Bronchial epithelial cell (primary cell): ENCODE data around the gene STT3B. TPM values are rescaled to one million over a fixed set of nuclear protein-coding genes. Genes with fewer than 3 reads are reported as not detected.

Experiments used
- DNase-seq: peaks from one replicate; pipeline ENCODE4 v3.0.0-alpha.2; 2010; ENCODE audit warnings: low read depth
- FAIRE-seq: peaks from 2 replicates; lab custom pipeline; 2011; peaks lifted over from hg19 to GRCh38; lab: Jason Lieb, UNC
- H3K27me3 ChIP-seq: 2 replicates; pipeline ENCODE4 v1.5.1; 2011; ENCODE audit warnings: low read length; ENCODE audit not compliant: control insufficient read depth, insufficient read depth
- H3K36me3 ChIP-seq: 2 replicates; pipeline ENCODE4 v1.5.1; 2011; ENCODE audit warnings: low read length; ENCODE audit not compliant: control insufficient read depth, insufficient read depth
- H3K4me3 ChIP-seq: 2 replicates; pipeline ENCODE4 v1.5.1; 2011; ENCODE audit warnings: mild to moderate bottlenecking, low read depth, low read length, control low read depth
- total RNA-seq: library from RNA; depleted of rRNA; stranded (reverse); fragments of >200 nt; gene quantifications from 2 replicates; pipeline ENCODE4 v1.2.1, GENCODE V29; 2014
- TF ChIP-seq, protein P1 (sequence below): IDR thresholded peaks from 2 replicates; pipeline ENCODE4 v1.5.1; 2011; ENCODE audit warnings: mild to moderate bottlenecking, moderate library complexity, low read length, control low read depth, inconsistent platforms; ENCODE audit not compliant: insufficient read depth, severe bottlenecking

Gene STT3B
- total RNA-seq, 1 donor from 2014 or later = 343 TPM

DNA sequence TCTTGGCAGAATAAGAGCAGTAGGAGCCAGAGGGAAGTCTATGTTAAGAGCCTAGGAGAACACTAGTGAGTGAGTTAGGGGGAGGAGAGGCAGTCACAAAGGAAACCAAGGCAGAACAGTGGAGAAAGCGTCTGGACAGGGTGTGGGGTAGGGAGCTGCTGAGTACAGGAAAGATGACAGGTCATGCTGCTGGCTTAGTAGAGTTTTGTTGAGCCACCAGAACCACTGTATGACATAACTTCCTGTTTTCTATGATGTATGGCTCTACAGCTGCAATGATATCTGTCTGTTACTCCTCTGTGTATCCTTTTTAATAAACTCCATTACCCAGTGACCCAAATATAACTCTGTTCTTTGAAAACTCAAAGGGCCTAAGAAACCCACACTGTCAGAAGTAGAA lies 10.6 kb upstream of the STT3B start:
- TF ChIP-seq, protein P1, sequence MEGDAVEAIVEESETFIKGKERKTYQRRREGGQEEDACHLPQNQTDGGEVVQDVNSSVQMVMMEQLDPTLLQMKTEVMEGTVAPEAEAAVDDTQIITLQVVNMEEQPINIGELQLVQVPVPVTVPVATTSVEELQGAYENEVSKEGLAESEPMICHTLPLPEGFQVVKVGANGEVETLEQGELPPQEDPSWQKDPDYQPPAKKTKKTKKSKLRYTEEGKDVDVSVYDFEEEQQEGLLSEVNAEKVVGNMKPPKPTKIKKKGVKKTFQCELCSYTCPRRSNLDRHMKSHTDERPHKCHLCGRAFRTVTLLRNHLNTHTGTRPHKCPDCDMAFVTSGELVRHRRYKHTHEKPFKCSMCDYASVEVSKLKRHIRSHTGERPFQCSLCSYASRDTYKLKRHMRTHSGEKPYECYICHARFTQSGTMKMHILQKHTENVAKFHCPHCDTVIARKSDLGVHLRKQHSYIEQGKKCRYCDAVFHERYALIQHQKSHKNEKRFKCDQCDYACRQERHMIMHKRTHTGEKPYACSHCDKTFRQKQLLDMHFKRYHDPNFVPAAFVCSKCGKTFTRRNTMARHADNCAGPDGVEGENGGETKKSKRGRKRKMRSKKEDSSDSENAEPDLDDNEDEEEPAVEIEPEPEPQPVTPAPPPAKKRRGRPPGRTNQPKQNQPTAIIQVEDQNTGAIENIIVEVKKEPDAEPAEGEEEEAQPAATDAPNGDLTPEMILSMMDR = no peak
- DNase-seq = peak; percentile 22
- no peaks in the 10 kb centered on the region for H3K27me3 ChIP-seq
- no peaks in the 10 kb centered on the region for H3K36me3 ChIP-seq
- no peak for FAIRE-seq
- no peak overlapping the region for H3K4me3 ChIP-seq

DNA sequence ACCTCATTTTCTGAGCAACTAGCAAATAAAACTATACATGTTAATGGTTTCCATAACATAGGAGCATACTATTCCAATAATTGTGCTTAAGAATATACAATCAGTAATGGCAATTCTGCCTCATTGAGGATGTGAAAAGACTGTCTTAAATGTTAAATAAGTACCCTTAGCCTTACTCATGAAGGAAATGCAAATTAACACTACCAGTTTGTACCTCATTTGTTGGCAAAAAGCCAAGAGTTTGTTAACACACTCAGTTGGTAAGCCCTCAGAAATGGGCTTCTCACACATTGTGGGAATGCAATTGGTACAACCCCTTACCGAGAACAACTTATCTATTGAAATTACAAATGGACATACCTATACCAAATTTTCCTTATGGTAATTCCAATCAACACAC lies 9.2 kb upstream of the STT3B start:
- FAIRE-seq (no peak), DNase-seq (peak; percentile 26)
- Histone ChIP-seq H3K36me3 (no peaks in the 10 kb centered on the region), H3K4me3 (no peak overlapping the region), H3K27me3 (no peaks in the 10 kb centered on the region)
- TF ChIP-seq, protein P1 = no peak

DNA sequence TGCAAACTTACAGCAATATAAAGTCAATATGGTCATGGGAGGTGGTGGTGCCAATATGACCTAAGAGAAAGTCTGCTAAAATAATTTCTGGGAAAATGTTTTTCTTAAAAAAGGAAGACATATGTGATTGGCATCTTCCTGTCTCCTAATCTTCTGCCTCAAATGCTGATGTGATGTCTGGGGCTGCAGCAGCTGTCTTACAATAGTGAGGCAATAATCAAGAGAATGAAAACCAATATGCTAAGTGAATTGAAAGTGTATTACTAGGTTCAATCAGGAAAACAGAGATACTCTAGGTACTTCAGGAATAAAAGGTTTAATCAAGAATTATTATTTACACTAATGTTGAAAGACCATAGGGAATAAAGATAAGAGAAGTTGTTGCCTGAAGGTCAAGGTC lies 7.2 kb upstream of the STT3B start:
- H3K36me3 ChIP-seq = no peaks in the 10 kb centered on the region
- no peak overlapping the region for H3K4me3 ChIP-seq
- FAIRE-seq = no peak
- no peaks in the 10 kb centered on the region for H3K27me3 ChIP-seq
- no peak for DNase-seq
- TF ChIP-seq, protein P1 = no peak

DNA sequence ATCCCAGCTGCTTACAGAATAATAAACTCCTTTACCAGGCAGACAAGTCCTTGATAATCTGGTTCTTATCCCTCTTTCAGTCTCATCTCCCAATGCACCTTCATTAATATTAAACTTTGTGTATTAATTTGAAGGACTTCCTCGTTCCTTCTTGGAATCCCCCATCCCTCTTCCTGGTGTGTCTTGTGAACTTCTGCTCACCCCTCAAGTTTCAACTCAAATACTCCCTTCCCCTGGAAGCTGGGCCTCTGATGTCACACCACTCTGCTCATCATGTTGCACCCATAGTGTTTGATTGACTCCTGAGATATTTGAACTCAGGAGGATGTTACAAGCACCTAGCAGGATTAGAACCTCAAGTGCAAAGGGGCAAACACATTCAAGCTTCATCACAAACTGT lies 3.3 kb upstream of the STT3B start:
- Histone ChIP-seq H3K4me3 (no peak overlapping the region), H3K27me3 (no peaks in the 10 kb centered on the region), H3K36me3 (no peaks in the 10 kb centered on the region)
- FAIRE-seq (no peak), DNase-seq (no peak)
- TF ChIP-seq, protein P1 = no peak

DNA sequence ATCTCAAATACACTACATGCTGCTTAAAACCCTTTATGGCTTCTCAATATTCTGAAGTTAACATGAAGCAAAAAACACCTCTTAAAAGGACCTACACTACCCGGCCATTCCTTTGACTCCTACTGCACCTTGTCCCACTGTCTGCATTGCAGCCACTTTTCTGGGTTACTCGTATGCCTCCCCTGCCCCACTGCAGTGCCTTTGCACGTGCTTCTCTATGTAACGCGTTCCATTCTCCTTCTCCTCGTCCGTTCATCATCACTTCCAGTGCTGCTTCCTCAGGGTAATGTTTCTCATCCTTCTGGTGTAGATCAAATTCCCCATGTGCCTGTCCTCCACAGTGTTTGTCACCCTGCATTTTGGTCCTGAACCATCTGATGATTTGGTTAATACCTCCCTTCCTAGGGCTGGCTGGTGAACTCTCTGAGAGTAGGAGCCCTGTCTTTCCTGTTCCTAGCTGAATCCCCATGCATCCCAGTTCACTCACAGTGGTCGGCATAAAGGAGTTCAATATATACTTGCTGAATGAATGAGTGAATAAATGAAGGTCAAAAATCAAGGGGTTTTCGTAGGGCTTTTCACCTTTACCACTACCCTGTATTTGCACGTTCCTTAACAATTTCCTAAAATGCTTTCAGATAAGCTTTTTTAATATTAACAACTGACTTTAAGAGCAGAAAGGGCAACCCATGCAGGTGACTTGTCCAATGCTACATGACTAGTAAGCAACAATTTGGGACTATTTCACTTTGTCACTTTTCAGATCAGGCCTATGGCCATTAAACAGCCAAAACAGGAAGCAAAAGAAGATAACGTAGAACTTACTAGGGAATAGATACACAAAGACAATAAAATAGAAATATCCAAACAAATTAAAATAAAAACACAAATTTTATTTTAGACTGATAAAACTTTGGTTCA lies 2.4 kb upstream of the STT3B start:
- Histone ChIP-seq H3K27me3 (no peaks in the 10 kb centered on the region), H3K4me3 (no peak overlapping the region), H3K36me3 (no peaks in the 10 kb centered on the region)
- TF ChIP-seq, protein P1 = no peak
- DNase-seq = no peak
- no peak for FAIRE-seq

DNA sequence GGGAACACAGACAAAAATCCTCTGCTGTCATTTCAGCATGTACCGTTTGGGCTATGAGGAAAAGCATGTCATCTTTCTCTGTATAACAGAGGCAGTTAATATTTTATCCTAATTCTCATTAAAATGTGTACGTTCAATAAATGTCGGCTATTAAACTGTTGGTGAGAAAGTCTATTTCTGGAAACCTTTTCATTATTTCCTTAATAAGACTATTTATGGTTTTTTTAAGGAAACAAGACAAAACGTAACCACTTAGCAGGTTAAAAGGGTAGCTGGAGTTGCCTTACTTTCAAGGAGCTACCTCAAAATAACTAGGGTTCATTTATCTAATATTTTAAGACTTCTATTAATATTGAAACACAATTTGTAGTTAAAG lies 1.8 kb upstream of the STT3B start:
- DNase-seq (no peak), FAIRE-seq (no peak)
- H3K27me3 ChIP-seq = no peaks in the 10 kb centered on the region
- TF ChIP-seq, protein P1 = no peak
- no peaks in the 10 kb centered on the region for H3K36me3 ChIP-seq
- peak overlapping the region; percentile 64 for H3K4me3 ChIP-seq
